HG02852 (cell line): ENCODE data around the gene SIAH1.
"Not testable (repeated sequence)": the region's sequence is repeated elsewhere in the genome, so short reads cannot be mapped to it uniquely, and the experiment has no call there.

Experiments used
- ATAC-seq: cut with Tn5 transposase; IDR thresholded peaks from one replicate; pipeline ENCODE4 v1.9.1; 2021; ENCODE audit warnings: mild to moderate bottlenecking, moderate library complexity; ENCODE audit not compliant: unreplicated experiment

SIAH1 gene

DNA sequence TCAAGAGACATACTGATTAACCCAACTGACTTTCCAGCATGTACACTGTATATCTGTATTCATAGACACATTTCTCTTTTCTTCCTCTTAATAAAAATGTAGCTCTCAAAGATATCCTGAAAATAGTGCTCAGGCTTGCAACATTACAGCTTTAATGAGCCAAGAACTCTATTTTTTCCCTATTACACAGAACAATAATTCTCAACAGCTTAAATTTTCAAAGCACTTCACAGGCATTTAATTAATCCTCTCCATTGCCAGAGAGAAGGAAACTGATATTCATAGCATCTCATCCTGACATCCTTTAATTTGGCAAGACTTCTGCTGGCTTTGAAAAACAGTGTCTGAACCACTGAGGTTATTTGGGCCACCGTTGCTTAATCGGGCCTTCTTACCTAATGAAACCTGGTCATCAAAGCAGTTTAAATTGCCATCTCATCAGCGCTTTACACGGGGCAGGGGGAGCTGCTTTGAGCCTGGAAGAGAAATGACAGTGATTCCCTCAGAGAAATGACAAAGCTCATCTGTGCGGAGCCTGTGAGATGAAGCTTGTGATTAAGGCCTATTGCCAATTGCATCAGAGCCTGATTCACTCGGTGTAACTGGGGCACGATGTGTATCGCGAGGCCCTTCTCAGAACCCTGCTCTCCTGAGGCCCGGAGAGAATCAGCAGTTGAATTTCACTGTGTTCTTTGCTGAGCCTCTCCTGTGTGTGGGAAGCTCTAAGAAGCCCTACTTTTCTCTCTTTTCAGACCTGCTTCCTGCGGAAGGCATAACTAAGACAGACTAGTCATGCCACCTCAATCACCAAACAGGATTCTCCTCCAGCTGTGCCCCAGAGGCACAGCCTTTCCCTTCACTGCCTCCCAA is 8.5 kb upstream of the SIAH1 start:
- no peak for ATAC-seq

DNA sequence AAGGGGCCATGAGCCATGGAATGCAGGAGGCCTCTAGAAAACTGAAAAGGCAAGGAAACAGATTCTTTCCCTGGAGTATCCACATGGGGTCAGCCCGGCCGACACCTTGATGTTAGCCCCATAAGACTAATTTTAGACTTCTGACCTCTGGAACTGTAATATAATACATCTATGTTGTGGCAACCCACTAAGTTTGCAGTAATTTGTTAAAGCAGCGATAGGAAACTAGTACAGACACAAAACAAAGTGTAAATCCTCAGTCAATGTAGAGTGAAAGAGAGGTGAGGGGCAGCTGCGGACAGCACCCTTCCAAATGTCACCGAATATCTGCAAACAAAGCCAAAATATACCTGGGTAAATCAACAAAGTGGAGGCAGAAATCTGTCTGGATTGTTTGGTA is 7.2 kb upstream of the SIAH1 start:
- ATAC-seq: no peak

DNA sequence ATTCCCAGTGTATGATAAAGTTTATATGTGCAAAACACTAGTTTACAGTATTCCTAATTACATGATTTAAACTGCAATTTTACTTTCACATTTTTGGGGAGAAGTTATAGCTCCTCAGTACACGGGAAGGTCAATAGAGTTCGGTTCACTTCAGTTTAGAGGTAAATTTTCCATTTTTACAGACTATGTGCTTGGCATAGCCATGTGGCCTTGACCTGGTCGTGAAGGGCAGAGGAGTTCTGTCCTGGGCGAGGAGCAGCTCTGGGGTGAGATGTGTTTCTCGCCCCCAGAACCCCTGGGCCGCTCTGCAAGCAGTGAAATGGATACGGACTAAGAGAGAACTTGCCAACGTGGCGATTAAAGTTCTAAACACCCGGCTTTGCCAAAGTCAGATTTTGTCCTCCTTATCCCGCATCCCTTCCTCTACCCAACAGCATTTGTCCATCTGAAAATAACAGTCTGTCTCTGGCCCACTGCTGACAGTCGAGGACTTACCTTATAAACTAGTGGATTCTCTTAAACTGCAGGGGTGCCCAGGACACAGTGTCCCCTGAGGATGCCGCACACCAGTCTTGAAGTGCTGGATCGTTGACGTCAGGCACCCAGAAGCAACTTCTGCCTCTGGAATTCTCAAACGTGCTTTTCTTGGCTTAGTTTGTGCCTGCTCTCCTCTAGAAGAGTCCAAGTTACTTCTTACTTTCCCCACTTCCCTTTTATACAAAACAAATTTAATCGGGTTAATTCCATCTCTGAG is 1.5 kb upstream of the SIAH1 start:
- no peak for ATAC-seq

DNA sequence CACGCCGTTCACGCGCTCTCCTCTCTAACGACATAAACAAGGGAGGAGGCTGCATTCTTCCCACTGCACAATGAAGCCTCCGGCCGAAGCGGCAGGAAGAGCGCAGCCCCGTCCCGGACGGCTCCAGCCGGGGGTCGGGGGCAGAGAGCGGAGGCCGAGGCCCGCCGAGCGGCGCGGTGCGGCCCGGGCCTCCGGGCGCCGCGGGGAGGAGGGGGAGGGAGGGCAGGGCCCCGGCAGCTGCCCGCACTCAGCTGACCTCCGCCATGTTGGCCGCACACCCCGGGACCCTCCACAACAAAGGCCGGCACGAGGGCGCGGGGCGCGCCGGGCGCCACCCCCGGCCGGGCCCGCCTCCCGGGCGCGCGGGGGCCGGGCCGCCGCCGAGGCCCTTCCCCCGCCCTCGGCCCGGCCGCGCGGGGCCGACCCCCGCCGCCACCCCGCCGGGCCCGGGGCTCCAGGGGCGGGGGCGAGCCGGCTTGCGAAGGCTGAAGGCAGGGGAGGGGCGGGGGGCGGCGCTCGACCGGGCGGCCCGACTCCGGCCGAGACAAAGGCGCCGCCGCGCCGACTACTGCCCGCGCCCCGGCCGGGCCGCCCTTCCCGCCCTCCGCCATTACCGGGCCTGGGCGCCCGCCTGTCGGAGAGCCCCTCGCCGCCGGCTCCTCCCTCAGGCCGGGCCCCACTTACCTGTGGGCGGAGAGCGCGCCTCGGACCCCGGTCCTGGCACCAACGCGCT is 527 bp downstream of the SIAH1 start:
- peak; percentile 59 for ATAC-seq

DNA sequence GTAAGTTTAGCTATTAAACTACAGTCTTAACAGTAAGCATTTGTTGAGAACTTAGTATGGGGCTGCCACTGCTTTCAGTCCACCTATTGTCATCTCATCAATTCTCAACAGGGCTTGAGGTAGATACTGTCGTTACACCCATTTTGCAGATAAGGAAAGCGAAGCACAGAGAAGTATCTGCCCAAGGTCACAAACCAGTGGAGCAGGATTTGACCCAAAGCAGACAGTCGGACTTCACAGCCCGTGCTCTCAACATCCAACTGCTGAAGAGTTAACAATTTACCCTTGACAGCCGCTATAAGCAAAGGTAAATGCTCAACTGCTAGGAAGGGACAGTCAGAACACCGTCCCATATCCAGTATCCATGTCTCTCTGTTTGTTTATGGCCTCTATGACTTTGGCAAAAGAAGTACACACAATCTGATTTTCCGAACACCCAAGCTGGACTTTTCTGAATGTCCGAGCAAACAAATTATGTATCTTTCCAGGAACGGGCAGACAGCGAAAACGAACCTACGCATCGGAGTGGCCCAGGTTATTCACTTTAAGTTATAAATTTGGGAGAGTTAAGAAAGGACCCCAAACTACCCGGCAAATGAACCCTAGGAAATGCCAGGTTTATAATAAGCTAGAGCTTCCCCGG is 1.2 kb downstream of the SIAH1 start:
- no peak for ATAC-seq

DNA sequence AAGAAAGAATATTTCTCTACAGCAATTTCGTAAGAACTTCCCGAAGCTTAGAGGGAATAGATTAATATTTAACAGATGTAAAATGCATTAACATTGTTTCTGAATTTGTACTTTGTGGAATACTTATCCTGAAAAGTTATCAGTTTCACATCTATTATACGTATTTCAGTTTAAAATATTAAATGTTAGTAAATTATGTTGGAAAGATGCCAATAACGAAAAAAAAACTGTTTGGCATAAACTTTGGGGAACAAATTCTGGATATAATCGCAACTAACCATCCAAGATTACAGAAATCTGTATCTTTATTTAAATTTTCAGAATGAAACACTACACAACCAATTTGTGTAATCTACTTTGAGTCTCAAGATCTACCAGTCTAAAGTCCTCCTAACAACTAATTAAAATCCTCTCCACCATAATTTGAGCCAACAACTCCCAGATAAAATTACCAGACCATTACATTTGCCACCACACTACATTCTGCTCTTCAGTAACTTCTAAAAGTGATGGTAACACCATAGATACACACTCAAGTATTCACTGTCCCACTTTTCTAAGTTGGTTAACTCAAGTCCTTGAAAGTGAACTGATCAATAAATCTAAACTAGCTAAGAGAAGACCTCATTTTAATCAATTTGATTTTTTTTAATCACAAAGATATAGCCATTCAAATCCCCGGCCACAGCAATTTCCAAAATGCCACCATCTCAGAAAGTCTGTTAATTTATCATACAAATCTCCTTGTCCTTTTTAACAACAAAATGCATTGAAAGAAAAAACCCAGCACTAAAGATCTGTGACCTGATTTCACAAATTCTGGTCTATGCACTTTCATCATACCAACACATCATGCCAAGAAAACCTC is 2.0 kb downstream of the SIAH1 start:
- ATAC-seq: no peak

DNA sequence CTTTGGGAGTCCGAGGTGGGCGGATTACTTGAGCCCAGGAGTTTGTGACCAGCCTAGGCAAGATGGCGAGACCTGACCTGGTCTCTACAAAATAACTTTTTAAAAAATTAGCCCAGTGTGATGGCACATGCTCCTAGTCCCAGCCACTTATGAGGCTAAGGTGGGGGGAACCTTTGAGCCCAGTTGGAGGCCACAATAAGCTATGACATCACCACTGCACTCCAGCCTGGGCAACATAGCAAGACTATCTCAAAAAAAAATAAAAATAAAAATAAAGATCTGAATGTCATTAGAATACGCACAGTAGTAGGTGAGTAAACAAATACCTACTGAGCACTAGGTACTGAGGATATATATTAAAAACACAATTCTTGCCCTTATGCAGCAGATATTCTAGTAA is 3.1 kb downstream of the SIAH1 start:
- ATAC-seq: no peak

DNA sequence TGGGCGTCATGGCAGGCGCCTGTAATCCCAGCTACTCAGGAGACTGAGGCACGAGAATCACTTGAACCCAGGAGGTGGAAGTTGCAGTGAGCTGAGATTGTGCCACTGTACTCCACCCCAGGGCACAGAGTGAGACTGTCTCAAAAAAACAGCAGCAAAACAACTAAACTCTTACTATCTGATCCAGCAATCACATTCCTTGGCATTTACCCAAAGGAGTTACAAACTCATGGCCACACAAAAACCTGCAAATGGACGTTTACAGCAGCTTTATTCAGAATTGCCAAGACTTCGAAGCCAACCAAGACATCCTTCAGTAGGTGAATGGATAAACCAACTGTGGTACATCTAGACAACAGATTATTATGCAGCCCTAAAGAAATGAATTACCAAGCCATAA is 4.0 kb downstream of the SIAH1 start:
- ATAC-seq: no peak

DNA sequence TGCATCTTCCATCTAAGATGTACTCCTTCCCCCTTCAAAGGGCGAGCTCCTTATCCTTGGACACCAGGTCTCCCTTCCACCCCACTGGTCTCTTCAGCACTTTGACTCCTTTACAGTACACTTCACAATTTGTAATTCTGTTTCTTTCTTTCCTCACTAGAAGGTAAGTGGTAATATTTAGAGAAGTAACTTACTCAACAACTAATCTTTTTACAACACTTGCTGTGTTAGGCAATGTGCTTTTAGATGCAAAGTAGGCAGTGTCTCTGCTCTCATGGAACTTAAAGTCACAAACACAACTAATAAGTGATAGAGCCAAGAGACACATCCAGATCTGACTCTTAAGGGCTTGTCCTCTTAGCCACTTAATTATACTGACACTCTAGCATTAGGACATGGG is 6.4 kb downstream of the SIAH1 start:
- no peak for ATAC-seq

DNA sequence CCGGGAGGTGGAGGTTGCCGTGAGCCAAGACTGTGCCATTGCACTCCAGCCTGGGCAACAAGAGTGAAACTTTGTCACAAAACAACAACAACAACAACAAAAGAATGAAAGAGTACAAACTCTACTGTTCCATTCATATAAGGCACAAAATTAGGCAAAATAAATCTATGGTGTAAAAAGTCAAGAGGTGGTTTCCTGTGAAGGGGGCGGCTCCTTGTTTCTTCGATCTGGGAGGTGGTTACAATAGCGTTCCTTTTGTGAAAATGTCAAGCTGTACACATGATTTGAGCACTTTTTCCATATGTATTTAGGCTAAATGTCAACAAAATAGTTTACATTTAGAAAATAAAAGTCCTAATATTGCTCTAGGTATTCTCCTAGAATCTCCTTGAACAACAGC is 6.9 kb downstream of the SIAH1 start:
- ATAC-seq: no peak

DNA sequence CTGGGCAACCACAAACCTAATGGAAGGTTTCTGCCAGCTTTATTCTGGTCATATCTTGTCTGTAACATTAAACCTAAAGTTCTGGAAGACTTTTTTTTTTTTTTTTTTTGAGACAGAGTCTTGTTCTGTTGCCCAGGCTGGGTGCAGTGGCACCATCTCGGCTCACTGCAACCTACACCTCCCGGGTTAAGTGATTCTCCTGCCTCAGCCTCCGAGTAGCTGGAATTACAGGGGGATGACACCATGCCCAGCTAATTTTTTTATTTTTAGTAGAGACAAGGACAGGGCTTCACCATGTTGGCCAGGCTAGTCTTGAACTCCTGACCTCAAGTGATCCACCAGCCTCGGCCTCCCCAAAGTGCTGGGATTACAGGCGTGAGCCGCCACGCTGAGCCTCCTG is 7.9 kb downstream of the SIAH1 start:
- ATAC-seq: not testable (repeated sequence)

DNA sequence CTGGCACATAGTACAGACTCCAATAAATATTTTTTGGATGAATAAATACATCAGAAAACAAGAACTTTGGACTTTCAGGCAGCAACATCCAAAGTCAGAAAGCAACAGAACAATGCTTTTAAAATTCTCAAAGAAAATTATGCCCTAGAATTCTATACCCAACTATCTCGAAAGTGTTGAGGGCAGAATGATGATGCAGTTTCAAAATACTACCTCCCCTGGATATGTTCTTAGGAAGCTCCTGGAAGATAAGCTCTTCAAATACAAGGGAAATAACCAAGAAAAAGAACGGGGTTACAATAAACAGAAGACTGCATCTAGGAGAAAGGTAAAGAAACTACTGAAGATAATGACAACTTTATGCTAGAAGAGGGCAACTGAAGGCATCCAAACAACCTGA is 11.0 kb downstream of the SIAH1 start:
- ATAC-seq: no peak

DNA sequence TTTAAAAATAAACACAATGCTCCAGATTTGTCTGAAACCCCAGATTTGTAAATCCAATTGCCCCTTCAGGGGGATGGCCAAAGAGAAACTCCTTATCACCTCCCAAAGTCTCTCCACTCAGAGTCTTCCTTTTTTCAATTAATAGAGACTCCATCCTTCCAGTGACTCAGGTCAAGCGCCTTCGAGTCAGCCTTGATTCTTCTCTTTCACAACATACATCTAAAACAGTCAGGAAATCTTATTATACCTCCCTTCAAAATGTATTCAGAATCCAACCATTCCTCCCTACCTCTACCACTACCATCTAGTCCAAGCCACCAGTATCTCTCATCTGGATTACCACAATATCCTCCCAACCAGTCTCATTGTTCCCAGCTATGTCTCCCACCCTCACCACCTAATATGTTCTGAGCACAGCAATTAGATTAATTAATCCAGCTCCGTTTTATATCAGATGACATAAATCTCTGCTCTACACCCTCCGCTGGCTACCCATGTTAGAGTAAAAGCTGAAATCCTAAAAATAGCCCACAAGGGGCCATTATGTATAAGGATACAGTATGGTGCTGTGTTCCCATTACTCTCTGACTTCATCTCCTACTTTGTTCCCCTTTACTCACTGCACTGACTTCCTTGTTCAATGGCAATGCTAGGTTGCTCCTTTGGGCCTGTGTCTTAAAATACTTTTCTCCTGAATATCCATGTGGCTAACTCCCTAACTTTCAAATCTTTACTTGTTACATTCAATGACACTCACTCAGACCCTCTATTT is 11.8 kb downstream of the SIAH1 start:
- ATAC-seq: no peak

DNA sequence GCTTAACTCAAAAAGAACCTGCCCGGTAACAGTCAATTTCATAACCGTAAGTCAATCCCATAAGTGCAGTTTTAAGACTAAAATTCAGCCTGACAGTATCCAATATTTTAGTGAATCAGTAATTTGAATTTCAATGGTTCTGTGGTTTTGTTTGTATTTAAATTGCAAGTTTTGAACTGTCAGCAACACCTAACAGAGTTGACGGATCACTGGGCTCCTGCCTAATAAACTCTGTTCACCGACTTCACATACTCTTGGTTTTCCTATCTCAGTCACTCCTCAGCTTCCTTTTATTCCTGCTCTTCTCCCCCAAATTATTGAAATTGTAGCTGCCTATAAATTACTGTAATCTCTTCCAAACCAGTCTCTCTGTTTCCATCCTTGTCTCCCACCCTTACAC is 12.5 kb downstream of the SIAH1 start:
- no peak for ATAC-seq

DNA sequence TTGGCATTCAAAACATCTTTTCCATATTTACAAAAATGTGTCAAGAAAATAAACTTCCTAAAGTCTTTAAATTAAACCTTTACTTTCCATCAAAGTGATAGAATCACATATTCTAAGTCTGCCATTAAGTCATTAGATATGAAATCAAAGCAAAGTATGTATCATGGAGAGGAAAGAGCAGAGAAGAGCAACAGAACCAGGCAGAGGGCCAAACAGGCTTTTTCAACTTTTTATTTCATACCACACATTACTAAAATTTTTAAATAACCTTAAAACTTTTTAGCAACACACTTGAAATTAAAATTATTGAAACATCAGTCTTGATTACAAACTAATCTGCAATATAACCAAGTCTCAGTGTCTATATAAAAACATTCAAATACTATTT is 13.8 kb downstream of the SIAH1 start:
- ATAC-seq: no peak

DNA sequence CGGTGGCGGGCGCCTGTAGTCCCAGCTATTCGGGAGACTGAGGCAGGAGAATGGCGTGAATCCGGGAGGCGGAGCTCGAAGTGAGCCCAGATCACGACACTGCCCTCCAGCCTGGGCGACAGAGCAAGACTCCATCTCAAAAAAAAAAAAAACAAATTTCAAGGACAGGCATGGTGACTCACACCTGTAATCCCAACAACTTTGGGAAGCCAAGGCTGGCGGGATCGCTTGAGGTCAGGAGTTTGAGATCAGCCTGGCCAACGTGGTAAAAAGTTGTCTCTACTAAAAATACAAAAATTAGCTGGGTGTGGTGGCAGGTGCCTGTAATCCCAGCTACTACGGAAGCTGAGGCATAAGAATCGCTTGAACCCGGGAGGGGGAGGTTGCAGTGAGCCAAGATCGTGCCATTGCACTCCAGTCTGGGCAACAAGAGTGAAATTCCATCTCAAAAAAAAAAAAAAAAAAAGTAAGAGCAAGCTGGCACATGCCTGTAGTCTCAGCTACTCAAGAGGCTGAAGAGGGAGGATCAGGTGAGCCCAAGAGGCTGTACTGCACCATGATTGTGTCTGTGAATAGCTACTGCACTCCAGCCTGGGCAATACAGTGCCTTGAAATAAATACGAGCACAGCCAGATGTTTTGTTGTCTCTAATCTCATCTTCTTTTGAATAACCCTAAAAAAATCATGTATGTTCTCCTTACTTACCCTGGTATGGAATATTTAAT is 14.4 kb downstream of the SIAH1 start:
- not testable (repeated sequence) for ATAC-seq

DNA sequence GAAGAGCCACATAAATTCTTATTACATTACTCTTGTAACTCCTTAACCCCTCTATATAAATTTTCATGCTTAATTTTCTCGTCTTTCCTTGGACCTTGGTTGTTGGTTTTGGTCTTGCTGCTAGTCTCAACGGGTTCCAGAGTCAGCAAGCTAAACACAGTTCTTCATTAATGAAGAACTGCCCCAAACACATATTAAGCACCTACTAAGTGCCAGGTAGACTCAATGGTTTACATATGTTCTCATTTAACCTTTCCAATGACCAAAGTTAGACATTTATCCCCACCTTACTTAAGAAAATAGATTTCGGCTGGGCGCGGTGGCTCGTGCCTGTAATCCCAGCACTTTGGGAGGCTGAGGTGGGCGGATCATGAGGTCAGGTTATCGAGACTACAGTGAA is 15.0 kb downstream of the SIAH1 start:
- no peak for ATAC-seq

DNA sequence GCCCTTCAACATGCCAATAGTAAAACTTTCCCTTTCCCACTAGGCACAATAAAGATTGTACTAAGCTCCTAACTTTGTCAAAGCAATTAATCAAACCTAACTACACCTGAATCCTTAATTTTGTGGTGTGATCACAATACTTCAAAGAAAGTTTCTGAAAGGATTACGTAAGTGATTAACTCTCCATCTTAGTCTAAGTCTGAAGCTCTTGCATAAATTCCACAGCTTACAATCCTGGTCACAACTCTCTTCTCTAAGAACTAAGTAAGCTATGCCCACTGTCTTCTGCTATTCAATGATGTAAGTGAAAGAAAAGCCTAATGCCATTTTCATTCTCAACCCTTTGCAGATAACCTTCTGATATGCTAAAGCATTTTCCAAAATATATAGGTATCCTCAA is 15.4 kb downstream of the SIAH1 start:
- no peak for ATAC-seq
